ENCODE results near the gene CALN1.
"Not testable (repeated sequence)": the region's sequence is repeated elsewhere in the genome, so short reads cannot be mapped to it uniquely, and the experiment has no call there.

The CALN1 gene

GRCh38 chr7:72080341-72080766 is 331.8 kb downstream of the CALN1 start:
- no peak for DNase-seq

- no peak for DNase-seq
These were observed 333.3 kb downstream of the CALN1 start for GRCh38 chr7:72078856-72079255.

- DNase-seq = no peak
These were observed 333.8 kb downstream of the CALN1 start for GRCh38 chr7:72078301-72078700.

- DNase-seq = no peak
These were observed 334.4 kb downstream of the CALN1 start for GRCh38 chr7:72077786-72078185.

GRCh38 chr7:72072901-72073300 is 339.2 kb downstream of the CALN1 start:
- no peak for DNase-seq

GRCh38 chr7:72069263-72069662 is 342.9 kb downstream of the CALN1 start:
- DNase-seq = no peak

GRCh38 chr7:72065764-72066163 is 346.4 kb downstream of the CALN1 start:
- DNase-seq = not testable (repeated sequence)

GRCh38 chr7:72064916-72065315 is 347.2 kb downstream of the CALN1 start:
- no peak for DNase-seq

- DNase-seq = no peak
These were observed 348.8 kb downstream of the CALN1 start for GRCh38 chr7:72063330-72063729.

GRCh38 chr7:72062666-72063065 is 349.5 kb downstream of the CALN1 start:
- no peak for DNase-seq

- no peak for DNase-seq
These were observed 352.2 kb downstream of the CALN1 start for GRCh38 chr7:72059925-72060324.

- DNase-seq = no peak
These were observed 353.6 kb downstream of the CALN1 start for GRCh38 chr7:72058579-72058978.

GRCh38 chr7:72057796-72058195 is 354.3 kb downstream of the CALN1 start:
- no peak for DNase-seq

GRCh38 chr7:72057231-72057630 is 354.9 kb downstream of the CALN1 start:
- no peak for DNase-seq

- DNase-seq = no peak
These were observed 356.7 kb downstream of the CALN1 start for GRCh38 chr7:72055426-72055825.

GRCh38 chr7:72053292-72053691 is 358.8 kb downstream of the CALN1 start:
- no peak for DNase-seq

GRCh38 chr7:72048420-72048819 is 363.7 kb downstream of the CALN1 start:
- DNase-seq = no peak

GRCh38 chr7:72042855-72043254 is 369.3 kb downstream of the CALN1 start:
- DNase-seq = no peak

GRCh38 chr7:72040641-72041040 is 371.5 kb downstream of the CALN1 start:
- DNase-seq = no peak

- no peak for DNase-seq
These were observed 372.7 kb downstream of the CALN1 start for GRCh38 chr7:72039460-72039859.

GRCh38 chr7:72038022-72038732 is 374.0 kb downstream of the CALN1 start:
- DNase-seq = no peak

GRCh38 chr7:72037516-72037915 is 374.6 kb downstream of the CALN1 start:
- no peak for DNase-seq

GRCh38 chr7:72035266-72035665 is 376.9 kb downstream of the CALN1 start:
- DNase-seq = no peak

- DNase-seq = no peak
These were observed 379.2 kb downstream of the CALN1 start for GRCh38 chr7:72032934-72033333.

GRCh38 chr7:72030994-72031667 is 381.0 kb downstream of the CALN1 start:
- DNase-seq = no peak

All from NCI-H345 (cell line).